GM12892 (cell line): ENCODE measurements around the gene IGFBP7.

Experiments used
- POLR2A ChIP-seq: IDR thresholded peaks from 2 replicates; pipeline ENCODE4 v1.6.1; 2011; ENCODE audit warnings: low read depth, low read length, control low read depth
- POLR2AphosphoS5 ChIP-seq: IDR thresholded peaks from 2 replicates; pipeline ENCODE4 v1.6.1; 2011; ENCODE audit warnings: low read depth, low read length, control low read depth
- TAF1 ChIP-seq: IDR thresholded peaks from 2 replicates; pipeline ENCODE4 v1.6.1; 2011; ENCODE audit warnings: low read depth, mild to moderate bottlenecking, control low read depth, low read length, borderline replicate concordance

DNA sequence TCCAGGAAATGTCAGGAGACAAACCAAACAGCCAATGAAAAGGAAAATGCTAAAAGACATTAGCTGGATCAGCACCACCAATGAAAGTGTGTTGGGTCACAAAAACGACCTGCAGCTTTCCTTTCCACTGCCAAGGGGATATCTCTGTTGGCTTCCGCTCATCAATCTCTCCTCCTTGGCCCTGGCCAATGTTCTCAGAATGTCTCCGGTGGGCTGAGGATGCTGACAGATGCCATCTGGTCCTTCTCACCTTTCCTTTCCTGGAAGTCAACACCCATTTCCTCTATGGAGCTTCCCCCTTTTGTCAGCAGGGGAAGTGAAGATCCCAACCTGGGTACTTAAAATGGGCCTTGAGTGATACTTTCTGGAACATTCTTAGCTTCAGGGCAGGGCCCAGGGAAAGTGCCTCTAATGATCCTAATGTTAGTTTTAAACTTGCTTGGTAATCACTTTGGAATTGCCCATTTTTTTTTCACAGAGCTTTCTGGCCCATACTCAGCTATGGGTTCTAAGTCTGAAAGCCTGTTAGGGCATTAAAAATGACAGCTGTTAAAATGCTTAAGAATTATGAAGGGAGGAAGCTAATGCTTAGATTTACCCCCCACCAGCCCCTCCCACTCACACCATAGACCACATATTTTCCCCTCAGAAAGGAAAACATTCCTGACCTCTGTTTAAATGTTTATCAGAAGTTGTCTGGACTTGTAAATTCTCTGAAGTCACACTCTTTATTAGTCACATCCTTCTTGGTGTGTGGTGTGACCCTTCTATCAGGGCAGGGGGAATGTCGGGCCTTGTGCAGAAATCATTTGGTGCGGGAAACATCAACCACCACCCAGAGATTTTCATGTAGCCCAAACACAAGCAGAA, 29.2 kb downstream of the IGFBP7 start:
- TF ChIP-seq POLR2A, result no peak
- TF ChIP-seq POLR2AphosphoS5, result no peak
- no peak for TF ChIP-seq TAF1
